ENCODE data around the gene DES. TPM values are rescaled to one million over a fixed set of nuclear protein-coding genes. Genes with fewer than 3 reads are reported as not detected.

DES gene
- total RNA-seq (2014; rRNA removed; shearing (Covaris generic)), result not detected in 2 replicates

DNA sequence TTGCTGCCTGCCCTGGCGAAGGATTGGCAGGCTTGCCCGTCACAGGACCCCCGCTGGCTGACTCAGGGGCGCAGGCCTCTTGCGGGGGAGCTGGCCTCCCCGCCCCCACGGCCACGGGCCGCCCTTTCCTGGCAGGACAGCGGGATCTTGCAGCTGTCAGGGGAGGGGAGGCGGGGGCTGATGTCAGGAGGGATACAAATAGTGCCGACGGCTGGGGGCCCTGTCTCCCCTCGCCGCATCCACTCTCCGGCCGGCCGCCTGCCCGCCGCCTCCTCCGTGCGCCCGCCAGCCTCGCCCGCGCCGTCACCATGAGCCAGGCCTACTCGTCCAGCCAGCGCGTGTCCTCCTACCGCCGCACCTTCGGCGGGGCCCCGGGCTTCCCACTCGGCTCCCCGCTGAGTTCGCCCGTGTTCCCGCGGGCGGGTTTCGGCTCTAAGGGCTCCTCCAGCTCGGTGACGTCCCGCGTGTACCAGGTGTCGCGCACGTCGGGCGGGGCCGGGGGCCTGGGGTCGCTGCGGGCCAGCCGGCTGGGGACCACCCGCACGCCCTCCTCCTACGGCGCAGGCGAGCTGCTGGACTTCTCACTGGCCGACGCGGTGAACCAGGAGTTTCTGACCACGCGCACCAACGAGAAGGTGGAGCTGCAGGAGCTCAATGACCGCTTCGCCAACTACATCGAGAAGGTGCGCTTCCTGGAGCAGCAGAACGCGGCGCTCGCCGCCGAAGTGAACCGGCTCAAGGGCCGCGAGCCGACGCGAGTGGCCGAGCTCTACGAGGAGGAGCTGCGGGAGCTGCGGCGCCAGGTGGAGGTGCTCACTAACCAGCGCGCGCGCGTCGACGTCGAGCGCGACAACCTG, at the start of gene DES:
TSS of gene DES (plus strand) at position 223 of the 857 bp plus-strand sequence. CDS start at position 309, 86 bp downstream.

DNA sequence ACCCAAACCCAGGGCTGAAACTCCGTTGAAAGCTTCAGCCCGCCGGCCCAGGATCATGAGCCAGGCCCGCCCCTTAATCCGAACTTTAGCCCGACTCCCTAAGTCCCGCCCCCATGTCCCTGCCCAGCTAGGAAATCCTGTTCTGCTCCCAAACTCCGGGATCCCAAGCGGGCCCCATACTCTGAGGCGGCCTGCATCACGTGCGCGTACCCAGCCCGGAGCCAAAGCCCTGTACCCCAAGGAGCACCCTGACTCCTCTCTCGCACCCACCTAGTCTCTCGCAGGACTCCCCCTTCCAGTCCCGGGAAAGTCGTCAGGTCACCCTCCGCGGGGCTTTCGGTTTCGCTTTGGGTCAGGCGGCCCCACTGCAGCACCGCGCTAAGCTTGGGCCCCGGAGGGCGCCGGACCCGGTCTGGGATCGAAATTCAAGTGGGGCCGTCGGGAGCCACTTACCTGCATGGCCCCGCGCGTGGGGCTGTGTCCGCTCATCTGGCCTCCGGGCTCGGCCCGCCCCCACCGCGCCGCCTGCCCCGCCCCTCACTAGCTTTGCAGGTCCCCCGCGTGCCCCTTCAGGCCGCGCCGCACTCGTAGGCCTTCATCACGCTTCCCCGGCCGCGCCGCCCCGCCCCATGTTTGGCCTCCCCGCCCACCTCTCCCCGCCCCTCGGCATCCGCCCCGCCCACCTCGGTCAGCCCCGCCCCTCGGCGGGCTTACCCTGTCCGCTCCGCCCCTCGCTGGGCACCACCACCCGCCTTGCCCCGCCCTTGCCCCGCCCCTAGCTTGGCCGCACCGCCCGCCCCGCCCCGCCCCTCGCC, 30.7 kb upstream of the DES start, which contains the start of gene DNPEP:
TSS of gene DNPEP (minus strand) at position 607 of the 815 bp plus-strand sequence. CDS start at position 489, 118 bp downstream.

DNA sequence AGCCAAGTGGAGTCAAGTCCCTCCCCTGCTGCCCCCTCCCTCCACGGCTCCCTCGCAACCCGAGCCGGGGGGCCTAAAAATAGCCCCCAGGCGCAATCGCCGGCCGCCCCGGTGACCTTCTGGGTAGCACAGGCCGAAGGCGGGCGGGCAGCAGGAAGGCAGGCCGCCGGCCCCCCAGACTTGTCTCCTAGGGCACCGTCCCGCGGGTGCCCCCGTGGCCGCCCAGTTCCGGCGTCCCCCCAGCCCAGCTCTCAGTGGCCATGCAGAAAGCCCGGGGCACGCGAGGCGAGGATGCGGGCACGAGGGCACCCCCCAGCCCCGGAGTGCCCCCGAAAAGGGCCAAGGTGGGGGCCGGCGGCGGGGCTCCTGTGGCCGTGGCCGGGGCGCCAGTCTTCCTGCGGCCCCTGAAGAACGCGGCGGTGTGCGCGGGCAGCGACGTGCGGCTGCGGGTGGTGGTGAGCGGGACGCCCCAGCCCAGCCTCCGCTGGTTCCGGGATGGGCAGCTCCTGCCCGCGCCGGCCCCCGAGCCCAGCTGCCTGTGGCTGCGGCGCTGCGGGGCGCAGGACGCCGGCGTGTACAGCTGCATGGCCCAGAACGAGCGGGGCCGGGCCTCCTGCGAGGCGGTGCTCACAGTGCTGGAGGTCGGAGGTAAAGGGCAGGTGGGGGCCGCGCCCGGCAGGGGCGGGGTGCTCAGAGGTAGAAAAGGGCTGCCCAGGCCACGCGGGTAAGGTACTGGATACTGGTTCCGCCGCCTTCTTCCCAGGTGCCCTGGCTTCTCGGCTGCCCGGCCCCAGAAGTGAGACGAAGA, 16.7 kb downstream of the DES start, which contains the start of gene SPEG:
TSS of gene SPEG (plus strand) at position 126 of the 808 bp plus-strand sequence. CDS start at position 261, 135 bp downstream.

Other genes starting within 250 kb of the DES start
- 0.19 and 0.42 TPM in 2 replicates for gene SLC23A3, start 248.3 kb upstream of the DES start, total RNA-seq (2014; rRNA removed; shearing (Covaris generic))
- 21.7 and 25.0 TPM in 2 replicates for gene CNPPD1, start 241.5 kb upstream of the DES start, total RNA-seq (2014; rRNA removed; shearing (Covaris generic))
- gene RETREG2, start 240.1 kb upstream of the DES start, total RNA-seq (2014; rRNA removed; shearing (Covaris generic)), result 22.8 and 23.2 TPM in 2 replicates
- gene ZFAND2B, start 211.6 kb upstream of the DES start, total RNA-seq (2014; rRNA removed; shearing (Covaris generic)), result 17.7 and 22.0 TPM in 2 replicates
- 24.7 and 25.5 TPM in 2 replicates for gene ABCB6, start 199.4 kb upstream of the DES start, total RNA-seq (2014; rRNA removed; shearing (Covaris generic))
- gene ATG9A, start 188.7 kb upstream of the DES start, total RNA-seq (2014; rRNA removed; shearing (Covaris generic)), result 38.7 and 42.7 TPM in 2 replicates
- gene ANKZF1, start 188.6 kb upstream of the DES start, total RNA-seq (2014; rRNA removed; shearing (Covaris generic)), result 33.5 and 40.4 TPM in 2 replicates
- 10.8 and 14.0 TPM in 2 replicates for gene GLB1L, start 172.9 kb upstream of the DES start, total RNA-seq (2014; rRNA removed; shearing (Covaris generic))
- gene STK16, start 172.9 kb upstream of the DES start, total RNA-seq (2014; rRNA removed; shearing (Covaris generic)), result 10.3 and 12.0 TPM in 2 replicates
- not detected in 2 replicates for gene TUBA4B, start 165.1 kb upstream of the DES start, total RNA-seq (2014; rRNA removed; shearing (Covaris generic))
- 0.11 and 0.75 TPM in 2 replicates for gene TUBA4A, start 164.5 kb upstream of the DES start, total RNA-seq (2014; rRNA removed; shearing (Covaris generic))
- 14.3 and 22.2 TPM in 2 replicates for gene DNAJB2, start 139.0 kb upstream of the DES start, total RNA-seq (2014; rRNA removed; shearing (Covaris generic))
- 2.8 and 3.5 TPM in 2 replicates for gene PTPRN, start 109.0 kb upstream of the DES start, total RNA-seq (2014; rRNA removed; shearing (Covaris generic))
- gene RESP18, start 85.6 kb upstream of the DES start, total RNA-seq (2014; rRNA removed; shearing (Covaris generic)), result not detected in 2 replicates
- 33.4 and 47.8 TPM in 2 replicates for gene DNPEP, start 30.5 kb upstream of the DES start, total RNA-seq (2014; rRNA removed; shearing (Covaris generic))
- gene SPEG, start 16.5 kb downstream of the DES start, total RNA-seq (2014; rRNA removed; shearing (Covaris generic)), result 8.8 and 14.3 TPM in 2 replicates
- gene GMPPA, start 80.5 kb downstream of the DES start, total RNA-seq (2014; rRNA removed; shearing (Covaris generic)), result 21.9 and 27.4 TPM in 2 replicates
- 0.11 and 0.15 TPM in 2 replicates for gene ASIC4, start 96.1 kb downstream of the DES start, total RNA-seq (2014; rRNA removed; shearing (Covaris generic))
- gene CHPF, start 125.4 kb downstream of the DES start, total RNA-seq (2014; rRNA removed; shearing (Covaris generic)), result 106 and 121 TPM in 2 replicates
- 4.2 and 4.3 TPM in 2 replicates for gene TMEM198, start 125.7 kb downstream of the DES start, total RNA-seq (2014; rRNA removed; shearing (Covaris generic))
- gene OBSL1, start 153.2 kb downstream of the DES start, total RNA-seq (2014; rRNA removed; shearing (Covaris generic)), result 98.6 and 102 TPM in 2 replicates
- gene INHA, start 153.9 kb downstream of the DES start, total RNA-seq (2014; rRNA removed; shearing (Covaris generic)), result 0.83 and 1.7 TPM in 2 replicates
- 26.5 and 31.3 TPM in 2 replicates for gene STK11IP, start 179.5 kb downstream of the DES start, total RNA-seq (2014; rRNA removed; shearing (Covaris generic))
- 6.8 and 9.2 TPM in 2 replicates for gene SLC4A3, start 209.3 kb downstream of the DES start, total RNA-seq (2014; rRNA removed; shearing (Covaris generic))